Uterus (tissue), 2 donors: ENCODE measurements around the gene SBF2.

Source experiments
- CTCF ChIP-seq, 4 experiments: fragments of 200-600 bp in 2 of 4; fragments of 450-650 bp in 2 of 4; sonication (generic) in 2 of 4; IDR thresholded peaks; one replicate each; pipeline ENCODE4 v1.5.1; 2016 to 2019; ENCODE audit warnings: antibody characterized with exemption in 4 of 4, mild to moderate bottlenecking in 2 of 4, moderate library complexity in 1 of 4
- POLR2A ChIP-seq, 2 donors: fragments of 450-650 bp; IDR thresholded peaks; one replicate each; pipeline ENCODE4 v1.6.1; 2016; ENCODE audit warnings: antibody characterized with exemption in 2 of 2, mild to moderate bottlenecking in 1 of 2, moderate library complexity in 1 of 2

- TF ChIP-seq CTCF (IDR thresholded peaks at IDR 0.05) (no peak), POLR2A (IDR thresholded peaks at IDR 0.05) (no peak)
Observed at GRCh38 chr11:9799886-9800285, 494.1 kb downstream of the SBF2 start.
